Stimulated activated CD4-positive, alpha-beta T cell treated with anti-CD3 and anti-CD28 coated beads, Interleukin-15, amount 100 ng/mL, for 1 hour (primary cell): ENCODE results near the gene ATP1A1.

ENCODE experiments used
- DNase-seq, 2 donors: peaks; one replicate each; pipeline ENCODE4 v3.0.0-alpha.2; 2020; ENCODE audit warnings: low read depth in 1 of 2, low spot score in 1 of 2

ATP1A1 gene

DNA sequence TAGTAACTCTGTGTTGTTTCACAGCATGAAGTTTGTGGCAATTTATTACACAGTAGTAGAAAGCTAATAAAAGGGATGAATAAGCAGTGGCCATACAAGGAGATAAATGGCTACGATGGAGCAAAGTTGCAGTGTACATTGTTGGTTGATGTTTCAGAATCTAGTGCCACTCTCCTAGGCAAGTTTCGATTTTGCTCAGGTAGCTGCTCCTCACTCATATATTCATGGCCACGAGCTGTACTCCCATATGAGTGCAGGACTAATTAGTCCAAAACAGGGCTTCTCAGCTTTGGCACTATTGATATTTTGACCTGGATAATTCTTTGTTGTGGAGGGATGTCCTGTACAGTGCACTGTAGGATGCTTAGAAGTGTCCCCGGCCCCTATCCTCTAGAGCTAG is 30.0 kb upstream of the ATP1A1 start:
- no peak for DNase-seq

DNA sequence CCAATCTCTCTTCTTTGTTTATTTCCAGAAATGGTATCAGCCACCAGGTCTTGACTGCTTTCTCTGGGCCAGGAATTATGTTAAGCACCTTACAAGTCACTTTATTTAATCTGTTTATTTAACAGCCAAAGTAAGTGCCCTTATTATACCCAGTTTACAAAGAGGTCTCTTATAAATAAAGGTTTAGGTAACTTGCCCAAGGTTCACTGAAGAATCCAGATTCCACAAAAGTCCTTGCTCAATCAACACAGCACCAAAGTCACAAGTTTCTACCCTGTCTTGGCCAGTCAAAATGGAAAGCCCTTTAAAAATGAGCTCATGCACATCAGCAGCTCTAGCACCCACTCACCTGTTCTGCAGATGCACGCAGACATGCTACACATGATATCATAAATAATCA is 28.0 kb upstream of the ATP1A1 start:
- no peak for DNase-seq

DNA sequence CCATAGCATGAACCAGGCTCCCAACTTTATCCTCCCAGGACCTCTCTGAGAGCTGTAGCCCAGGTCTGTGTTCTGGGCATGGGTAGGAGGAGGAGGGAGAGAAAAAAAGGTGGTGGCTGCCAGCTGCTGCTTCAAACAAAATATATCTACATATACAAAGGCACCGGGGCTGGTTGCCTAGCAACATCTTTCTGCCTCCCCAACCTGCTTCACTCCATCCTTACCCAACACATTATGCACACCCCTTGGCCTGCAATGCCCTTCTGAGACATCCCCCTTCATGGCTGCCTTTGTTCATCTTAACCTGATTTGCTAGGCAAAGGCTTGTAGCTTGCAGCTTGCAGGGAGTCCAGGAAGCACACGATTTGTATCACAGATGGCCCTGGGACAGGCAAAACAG is 27.2 kb upstream of the ATP1A1 start:
- peak in 1 of 2 donors; percentile 22 for DNase-seq

DNA sequence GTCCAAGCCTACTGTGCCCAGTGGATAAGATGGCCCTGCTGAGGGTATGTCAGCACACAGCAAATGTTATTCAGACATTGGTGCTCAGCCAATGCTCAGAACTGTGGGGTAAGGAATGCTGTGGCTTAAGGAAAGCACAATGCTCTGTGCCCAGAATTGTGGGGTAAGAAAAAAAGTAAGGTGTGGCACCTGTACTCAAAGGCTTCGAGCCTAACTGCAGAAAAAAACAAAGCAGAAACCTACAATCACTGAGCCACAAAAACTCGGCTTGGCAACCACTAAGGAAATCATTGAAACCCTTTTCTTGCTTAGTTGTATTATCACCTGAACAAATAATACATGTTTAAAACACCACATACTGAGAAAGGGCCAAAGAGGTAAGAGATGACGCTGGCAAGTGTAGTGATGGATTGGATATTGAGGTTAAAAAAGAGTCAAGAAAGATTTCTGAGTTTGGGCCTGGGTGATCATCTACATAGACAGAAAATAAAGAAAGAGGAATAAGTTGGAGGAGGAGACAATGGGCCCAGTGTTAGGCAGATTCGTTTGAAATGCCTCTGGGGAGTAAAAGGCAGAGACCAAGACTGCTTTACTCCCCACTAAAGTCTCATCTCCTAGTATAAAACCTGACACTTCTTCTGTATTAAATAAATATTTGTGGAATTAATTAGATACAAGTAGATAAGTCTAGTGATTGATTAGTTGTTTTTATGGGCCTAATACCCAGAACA is 25.9 kb upstream of the ATP1A1 start:
- DNase-seq = no peak

- DNase-seq = no peak
These were observed 25.3 kb upstream of the ATP1A1 start for GRCh38 chr1:116347696-116348095.

- no peak for DNase-seq
These were observed 22.9 kb upstream of the ATP1A1 start for GRCh38 chr1:116350097-116350645.

GRCh38 chr1:116351914-116352313 is 21.1 kb upstream of the ATP1A1 start:
- no peak for DNase-seq

DNA sequence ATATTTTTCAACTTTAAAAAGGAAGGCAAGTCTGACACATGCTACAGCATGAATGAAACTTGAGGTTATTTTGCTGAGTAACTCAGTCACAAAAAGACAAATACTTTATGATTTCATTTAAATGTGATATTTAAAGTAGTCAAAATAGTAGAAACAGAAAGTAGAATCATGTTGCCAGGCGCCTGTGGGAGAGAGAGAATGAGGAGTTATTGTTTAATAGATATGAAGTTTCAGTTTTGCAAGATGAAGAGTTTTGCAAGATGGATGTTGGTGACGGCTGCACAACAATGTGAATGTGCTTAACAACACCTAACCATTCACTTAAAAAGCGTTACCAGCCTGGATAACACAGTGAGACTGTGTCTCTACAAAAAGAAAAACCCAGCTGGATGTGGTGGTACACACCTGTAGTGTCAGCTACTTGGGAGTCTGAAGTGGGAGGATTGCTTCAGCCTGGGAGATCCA is 20.7 kb upstream of the ATP1A1 start:
- DNase-seq = no peak

GRCh38 chr1:116353155-116353554 is 19.9 kb upstream of the ATP1A1 start:
- no peak for DNase-seq

DNA sequence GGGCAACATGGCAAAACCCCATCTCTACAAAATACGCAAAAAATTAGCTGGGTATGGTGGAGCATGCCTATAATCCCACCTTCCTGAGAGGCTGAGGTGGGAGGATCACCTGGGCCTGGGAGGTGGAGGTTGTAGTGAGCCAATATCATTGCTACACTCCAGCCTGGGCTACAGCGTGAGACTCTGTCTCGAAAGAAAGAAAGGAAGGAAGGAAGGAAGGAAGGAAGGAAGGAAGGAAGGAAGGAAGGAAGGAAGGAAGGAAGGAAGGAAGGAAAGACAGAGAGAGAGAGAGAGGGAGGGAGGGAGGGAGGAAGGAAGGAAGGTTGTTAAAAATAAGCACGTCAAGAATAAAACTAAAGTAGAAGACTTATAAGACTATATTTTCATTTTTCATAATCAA is 17.0 kb upstream of the ATP1A1 start:
- no peak for DNase-seq

GRCh38 chr1:116356673-116357072 is 16.4 kb upstream of the ATP1A1 start:
- DNase-seq = no peak

DNA sequence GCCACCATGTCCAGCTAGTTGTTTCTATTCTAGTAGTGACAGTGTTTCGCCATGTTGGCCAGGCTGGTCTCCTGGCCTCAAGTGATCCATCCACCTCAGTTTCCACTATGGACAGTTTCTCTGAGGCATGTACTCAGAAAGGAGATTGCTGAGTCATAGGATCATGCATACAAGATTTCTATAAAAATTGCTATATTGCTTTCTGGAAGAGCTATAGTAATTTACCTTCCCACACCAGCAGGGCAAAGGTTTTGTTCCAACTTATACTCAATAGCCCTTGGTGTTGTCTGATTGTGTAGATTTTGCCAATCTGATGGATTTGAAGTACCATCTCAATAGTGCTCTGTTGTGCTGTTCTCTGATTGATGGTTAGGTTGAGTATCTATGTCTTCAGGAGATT is 15.6 kb upstream of the ATP1A1 start:
- DNase-seq = no peak

DNA sequence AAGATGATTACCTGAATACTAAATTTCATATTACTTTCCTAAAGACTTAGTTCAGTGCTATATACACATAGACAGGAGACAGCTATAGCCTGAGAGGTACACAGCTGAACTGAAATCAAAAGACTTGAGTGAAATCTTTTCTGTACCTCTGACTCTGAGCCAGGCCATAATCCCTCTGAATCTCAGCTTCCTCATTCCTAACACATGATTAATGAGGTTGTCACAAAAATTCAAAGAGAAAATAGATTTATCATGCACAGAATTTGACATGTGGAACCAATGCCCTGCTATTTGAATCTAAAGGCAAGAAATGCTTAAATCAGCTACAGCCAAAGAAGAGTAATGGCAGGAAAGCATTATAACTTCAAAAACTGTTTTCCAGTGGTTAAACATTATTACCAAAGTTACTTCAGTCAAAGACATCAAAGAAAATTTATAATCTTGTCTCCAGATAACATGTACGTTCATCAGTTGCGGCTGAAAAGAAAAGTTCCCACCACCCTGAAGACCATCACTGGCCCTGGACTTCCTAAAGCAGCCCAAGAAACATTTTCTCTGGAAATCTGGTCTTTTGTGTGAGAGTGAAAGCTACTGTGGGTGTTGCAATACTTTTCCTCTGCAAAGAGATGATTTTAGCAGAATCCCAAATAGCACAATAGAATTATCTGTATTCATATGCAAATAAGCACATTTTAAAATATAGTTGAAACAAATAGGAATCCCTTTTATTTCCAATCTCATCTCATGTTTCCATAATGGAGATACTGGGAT is 13.8 kb upstream of the ATP1A1 start:
- DNase-seq = no peak

GRCh38 chr1:116359871-116360270 is 13.2 kb upstream of the ATP1A1 start:
- DNase-seq = no peak

DNA sequence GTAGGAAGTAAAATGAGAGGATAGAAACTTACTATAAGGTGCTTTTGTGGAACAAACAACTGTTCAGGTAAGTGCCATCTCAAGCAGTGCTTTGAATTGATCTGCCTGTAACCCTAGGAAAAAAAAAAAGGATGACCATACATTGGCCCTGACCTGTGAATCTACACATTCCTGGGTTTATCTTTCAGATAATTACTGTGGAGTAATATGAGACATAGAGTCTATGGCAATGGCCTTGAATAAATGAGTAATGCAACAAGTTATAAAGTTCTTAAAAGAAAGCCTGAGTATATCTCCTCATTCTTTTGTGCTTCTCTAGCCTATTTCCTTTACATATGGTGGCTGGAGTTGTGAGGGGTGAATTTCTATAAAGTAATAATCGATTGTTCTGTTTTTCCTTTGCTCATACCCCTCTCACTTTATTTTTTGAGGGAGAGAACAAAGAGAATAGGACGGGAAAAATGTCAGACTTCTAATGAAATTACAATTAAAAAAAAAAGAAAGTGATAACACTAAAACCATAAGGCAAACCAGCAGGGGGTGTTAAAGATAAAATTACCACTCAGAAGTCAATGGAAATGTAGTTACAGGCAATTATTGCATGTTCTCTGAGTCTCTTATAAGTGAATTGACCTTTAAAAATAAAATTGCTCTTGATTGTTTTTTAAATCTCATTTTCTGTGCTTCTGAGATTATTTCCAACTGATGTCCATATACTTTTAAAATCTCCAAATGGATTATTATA is 12.4 kb upstream of the ATP1A1 start:
- DNase-seq = no peak

- no peak for DNase-seq
These were observed 11.4 kb upstream of the ATP1A1 start for GRCh38 chr1:116361648-116362047.

DNA sequence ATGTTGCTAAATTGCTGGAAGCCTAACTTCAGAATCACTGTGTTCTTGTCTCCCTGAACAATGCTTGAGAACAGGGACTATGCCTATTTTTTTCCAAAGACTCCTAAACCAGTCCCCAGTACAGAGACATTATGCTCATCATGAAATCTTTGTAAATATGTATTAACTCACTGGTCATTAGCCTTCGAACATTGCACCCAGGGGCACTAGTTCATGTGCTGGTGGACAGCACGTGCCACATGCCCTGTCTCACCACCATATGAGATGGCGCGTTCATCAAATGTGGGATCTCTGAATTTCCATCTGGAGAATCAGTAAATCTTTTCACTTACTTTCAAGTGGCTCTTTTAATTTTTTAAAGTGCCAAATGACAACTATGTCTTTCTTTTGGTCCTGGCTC is 11.0 kb upstream of the ATP1A1 start:
- DNase-seq = no peak

GRCh38 chr1:116365353-116365780 is 7.7 kb upstream of the ATP1A1 start:
- no peak for DNase-seq

DNA sequence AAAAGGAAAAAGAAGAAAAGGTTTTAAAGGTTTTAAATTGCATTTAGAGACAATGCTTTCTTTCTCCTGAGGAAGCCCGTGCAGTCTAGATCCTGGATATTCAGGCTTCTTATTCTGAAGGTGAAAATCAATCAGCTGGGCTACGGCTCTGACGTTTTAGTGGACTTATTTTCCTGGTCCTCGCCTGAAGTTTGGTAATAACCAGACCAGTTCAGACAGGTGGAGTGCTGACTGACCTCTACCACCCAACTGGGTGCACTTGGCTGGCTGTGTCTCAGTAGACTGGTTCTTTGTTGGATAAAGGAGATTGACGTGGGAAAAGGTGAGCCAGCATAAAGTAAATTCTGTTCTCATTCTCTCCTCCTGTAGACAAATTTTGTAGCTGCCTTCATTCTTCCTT is 7.2 kb upstream of the ATP1A1 start:
- DNase-seq = no peak

DNA sequence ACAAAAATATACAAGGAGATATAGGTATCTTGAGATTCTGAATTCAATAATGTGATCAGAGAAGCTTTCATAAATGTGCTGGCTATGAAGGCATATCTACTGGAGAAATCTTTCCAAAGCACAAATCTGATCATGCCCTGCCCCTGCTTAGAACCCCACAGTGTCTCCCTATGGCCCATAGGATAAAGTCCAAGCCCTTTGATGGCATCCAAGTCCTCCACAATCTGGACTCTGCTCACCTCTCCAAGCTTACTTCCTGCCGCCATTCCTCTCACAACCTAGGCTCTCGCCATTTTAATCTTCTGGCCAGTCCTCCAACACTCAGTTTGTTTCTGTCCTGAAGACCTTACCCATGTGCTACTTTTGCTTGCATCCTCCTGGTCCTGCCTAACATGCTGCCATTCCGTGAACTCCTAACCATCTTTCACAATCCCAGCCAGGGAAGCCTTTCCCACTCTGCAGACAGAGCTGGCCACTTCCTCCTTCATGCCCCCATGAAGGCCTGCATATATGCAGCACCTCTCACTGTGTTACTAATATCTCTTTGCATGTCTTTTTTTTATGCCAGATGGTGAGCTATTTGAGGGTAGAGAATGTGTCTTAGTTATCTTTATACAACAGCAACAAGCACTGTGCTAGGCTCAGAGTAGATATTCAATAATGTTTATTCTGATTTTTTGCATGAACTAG is 5.6 kb upstream of the ATP1A1 start:
- no peak for DNase-seq

DNA sequence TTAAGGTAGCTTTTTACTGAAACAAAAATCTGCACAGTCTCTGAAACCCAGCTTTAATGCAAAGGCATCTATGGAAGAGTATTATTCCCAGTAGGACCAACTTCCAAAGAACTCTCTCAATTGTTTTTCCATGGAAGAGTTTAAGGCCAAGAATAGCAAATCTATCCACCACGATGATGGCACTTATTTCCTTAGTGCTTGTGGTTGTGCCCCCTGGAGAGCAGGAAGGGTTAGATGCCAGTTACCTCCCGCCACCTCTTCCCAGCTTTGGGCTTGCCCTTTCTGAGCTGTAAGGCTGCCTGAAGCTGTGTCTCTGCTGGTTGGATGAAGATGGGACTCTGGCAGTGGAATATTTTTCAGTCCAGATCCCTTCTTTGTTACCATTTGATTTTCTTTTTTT is 4.8 kb upstream of the ATP1A1 start:
- no peak for DNase-seq
